Measurements from ENCODE around the gene PAFAH2. TPM values are rescaled to one million over a fixed set of nuclear protein-coding genes. Genes with fewer than 3 reads are reported as not detected.

PAFAH2 gene
- total RNA-seq, 1 experiment from 2014 or later = 12.8 TPM

DNA sequence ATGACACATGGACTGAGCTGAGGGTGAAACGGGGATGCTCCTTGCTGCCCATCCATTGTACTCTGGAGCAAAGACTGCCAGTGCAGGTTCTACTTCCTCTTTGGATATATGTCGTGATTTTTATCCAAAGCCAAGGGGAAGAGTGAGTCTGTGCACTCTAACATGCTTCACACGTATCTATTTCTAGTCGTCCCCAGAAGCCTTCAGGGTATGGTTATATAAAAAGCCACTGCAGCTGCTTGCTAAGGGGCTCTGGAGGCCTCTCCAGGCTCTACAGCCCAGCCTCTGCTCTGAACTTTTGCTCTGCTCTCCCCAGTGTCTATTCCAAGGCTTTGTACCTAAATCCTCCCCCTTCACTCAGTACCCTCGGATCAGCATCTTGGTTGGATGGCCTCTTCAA is 20.1 kb downstream of the PAFAH2 start:
- CTCF ChIA-PET = interaction anchor here (0.7 kb wide), 1 partner anchor 19 kb away, joined by 3 read pairs; no protein-coding TSS in a partner anchor
- intact Hi-C loops (cut with micrococcal nuclease) = no loop called here
- POLR2A ChIA-PET = interaction anchor here (1.0 kb wide), 1 partner anchor 9 kb away, joined by 3 read pairs; no protein-coding TSS in a partner anchor
- H3K4me1 Mint-ChIP-seq (ENCODE audit: insufficient read depth, unreplicated experiment) = no peaks in the 10 kb centered on the region
- no peak for DNase-seq (ENCODE audit: unreplicated experiment)
- no TSS peak for BruUV-seq (replicated peaks)
- no peak overlapping the region for H3K4me3 Mint-ChIP-seq (ENCODE audit: unreplicated experiment)
- H3K36me3 Mint-ChIP-seq (ENCODE audit: insufficient read depth, unreplicated experiment) = peaks cover 93% of the 10 kb centered on the region
- TF ChIP-seq, protein P1, sequence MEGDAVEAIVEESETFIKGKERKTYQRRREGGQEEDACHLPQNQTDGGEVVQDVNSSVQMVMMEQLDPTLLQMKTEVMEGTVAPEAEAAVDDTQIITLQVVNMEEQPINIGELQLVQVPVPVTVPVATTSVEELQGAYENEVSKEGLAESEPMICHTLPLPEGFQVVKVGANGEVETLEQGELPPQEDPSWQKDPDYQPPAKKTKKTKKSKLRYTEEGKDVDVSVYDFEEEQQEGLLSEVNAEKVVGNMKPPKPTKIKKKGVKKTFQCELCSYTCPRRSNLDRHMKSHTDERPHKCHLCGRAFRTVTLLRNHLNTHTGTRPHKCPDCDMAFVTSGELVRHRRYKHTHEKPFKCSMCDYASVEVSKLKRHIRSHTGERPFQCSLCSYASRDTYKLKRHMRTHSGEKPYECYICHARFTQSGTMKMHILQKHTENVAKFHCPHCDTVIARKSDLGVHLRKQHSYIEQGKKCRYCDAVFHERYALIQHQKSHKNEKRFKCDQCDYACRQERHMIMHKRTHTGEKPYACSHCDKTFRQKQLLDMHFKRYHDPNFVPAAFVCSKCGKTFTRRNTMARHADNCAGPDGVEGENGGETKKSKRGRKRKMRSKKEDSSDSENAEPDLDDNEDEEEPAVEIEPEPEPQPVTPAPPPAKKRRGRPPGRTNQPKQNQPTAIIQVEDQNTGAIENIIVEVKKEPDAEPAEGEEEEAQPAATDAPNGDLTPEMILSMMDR (IDR thresholded peaks at IDR 0.05; ENCODE audit: unreplicated experiment) = no peak
- no peaks in the 10 kb centered on the region for H3K27me3 Mint-ChIP-seq (ENCODE audit: insufficient read depth, unreplicated experiment)
- H3K27ac Mint-ChIP-seq (ENCODE audit: low read depth, unreplicated experiment) = no peak overlapping the region
- H3K9me3 Mint-ChIP-seq (ENCODE audit: unreplicated experiment) = no peaks in the 10 kb centered on the region

DNA sequence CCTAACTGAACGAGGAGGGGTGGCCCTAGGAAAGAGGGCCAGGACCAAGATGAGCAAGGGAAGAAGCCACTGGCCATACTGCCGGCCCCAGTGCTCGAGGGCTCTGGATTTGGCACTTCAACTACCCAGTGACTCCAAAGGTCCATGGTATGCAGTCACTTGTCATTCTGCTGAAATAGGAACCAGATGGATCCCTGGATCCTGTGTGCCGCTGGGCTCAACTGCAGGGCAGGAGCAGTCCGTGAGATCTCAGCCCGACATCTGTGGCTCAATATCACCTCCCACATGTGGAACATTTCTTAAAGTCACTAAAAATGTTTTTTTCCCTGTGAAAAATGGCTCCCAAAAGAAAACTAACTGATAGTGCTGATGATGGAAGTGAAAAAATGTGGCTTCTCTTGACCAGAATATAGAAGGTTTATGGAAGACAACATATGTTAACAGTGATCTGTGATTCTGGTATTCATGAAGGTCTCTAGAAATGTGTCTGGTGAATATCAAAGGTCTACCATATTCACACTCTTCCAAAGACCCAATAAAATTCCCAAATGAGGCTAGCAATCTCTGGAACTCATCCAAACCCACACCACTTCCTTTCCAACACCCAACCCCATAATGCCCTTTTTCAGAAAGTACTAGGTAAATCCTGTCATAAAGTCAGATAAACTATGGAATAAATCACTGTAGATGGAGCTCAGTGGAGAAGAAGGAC is 24.1 kb downstream of the PAFAH2 start:
- no TSS peak for BruUV-seq (replicated peaks)
- Mint-ChIP-seq H3K27me3 (ENCODE audit: insufficient read depth, unreplicated experiment) (no peaks in the 10 kb centered on the region), H3K27ac (ENCODE audit: low read depth, unreplicated experiment) (no peak overlapping the region), H3K36me3 (ENCODE audit: insufficient read depth, unreplicated experiment) (peaks cover 83% of the 10 kb centered on the region), H3K4me3 (ENCODE audit: unreplicated experiment) (no peak overlapping the region), H3K9me3 (ENCODE audit: unreplicated experiment) (no peaks in the 10 kb centered on the region), H3K4me1 (ENCODE audit: insufficient read depth, unreplicated experiment) (no peaks in the 10 kb centered on the region)
- intact Hi-C loops (cut with micrococcal nuclease) = no loop called here
- ChIA-PET POLR2A (no interaction called here), CTCF (no interaction called here)
- DNase-seq (ENCODE audit: unreplicated experiment) = no peak
- TF ChIP-seq, protein P1 (IDR thresholded peaks at IDR 0.05; ENCODE audit: unreplicated experiment) = no peak

GRCh38 chr1:25971811-25972180 is 26.1 kb downstream of the PAFAH2 start:
- Mint-ChIP-seq H3K27me3 (ENCODE audit: insufficient read depth, unreplicated experiment) (no peaks in the 10 kb centered on the region), H3K4me1 (ENCODE audit: insufficient read depth, unreplicated experiment) (no peaks in the 10 kb centered on the region), H3K27ac (ENCODE audit: low read depth, unreplicated experiment) (no peak overlapping the region), H3K9me3 (ENCODE audit: unreplicated experiment) (no peaks in the 10 kb centered on the region), H3K4me3 (ENCODE audit: unreplicated experiment) (no peak overlapping the region), H3K36me3 (ENCODE audit: insufficient read depth, unreplicated experiment) (peaks cover 66% of the 10 kb centered on the region)
- intact Hi-C loops (cut with micrococcal nuclease) = no loop called here
- BruUV-seq (replicated peaks) = no TSS peak
- TF ChIP-seq, protein P1 (IDR thresholded peaks at IDR 0.05; ENCODE audit: unreplicated experiment) = no peak
- DNase-seq (ENCODE audit: unreplicated experiment) = no peak
- ChIA-PET POLR2A (no interaction called here), CTCF (interaction anchor here (0.6 to 1.1 kb wide), 2 partner anchors 76 to 177 kb away, joined by 3 to 4 read pairs; no protein-coding TSS in a partner anchor)

GRCh38 chr1:25971066-25971810 is 26.6 kb downstream of the PAFAH2 start:
- Mint-ChIP-seq H3K4me1 (ENCODE audit: insufficient read depth, unreplicated experiment) (no peaks in the 10 kb centered on the region), H3K36me3 (ENCODE audit: insufficient read depth, unreplicated experiment) (peaks cover 61% of the 10 kb centered on the region), H3K9me3 (ENCODE audit: unreplicated experiment) (no peaks in the 10 kb centered on the region), H3K27ac (ENCODE audit: low read depth, unreplicated experiment) (no peak overlapping the region), H3K27me3 (ENCODE audit: insufficient read depth, unreplicated experiment) (no peaks in the 10 kb centered on the region), H3K4me3 (ENCODE audit: unreplicated experiment) (no peak overlapping the region)
- BruUV-seq (replicated peaks) = no TSS peak
- TF ChIP-seq, protein P1 (IDR thresholded peaks at IDR 0.05; ENCODE audit: unreplicated experiment) = no peak
- POLR2A ChIA-PET = interaction anchor here (0.7 kb wide), 1 partner anchor 47 kb away, joined by 3 read pairs; no protein-coding TSS in a partner anchor
- intact Hi-C loops (cut with micrococcal nuclease) = no loop called here
- CTCF ChIA-PET = interaction anchor here (0.6 to 1.1 kb wide), 3 partner anchors 58 to 176 kb away, joined by 3 to 4 read pairs (median 3); no protein-coding TSS in a partner anchor
- DNase-seq (ENCODE audit: unreplicated experiment) = no peak

Data from MCF 10A (cell line).